ENCODE data around the gene ORMDL2. TPM values are rescaled to one million over a fixed set of nuclear protein-coding genes. Genes with fewer than 3 reads are reported as not detected.

Gene ORMDL2
- total and polyA plus RNA-seq, 8 donors = 21.1 to 80.8 (median 24.4) TPM

- Histone ChIP-seq H3K27ac (no peak overlapping the region), H3K4me1 (peaks cover 5 to 36% of the 10 kb centered on the region in 2 donors), H3K36me3 (peaks cover 0 to 13% of the 10 kb centered on the region in 2 donors), H3K9me3 (no peaks in the 10 kb centered on the region), H3K27me3 (no peaks in the 10 kb centered on the region), H3K4me3 (no peak overlapping the region)
- TF ChIP-seq CTCF (IDR thresholded peaks at IDR 0.05) = no peak
- ATAC-seq = no peak
- intact Hi-C loops (cut with DNase I) = no loop called here
- DNase-seq = no peak
Observed at GRCh38 chr12:55843431-55843830, 25.6 kb downstream of the ORMDL2 start.

GRCh38 chr12:55844961-55845360 lies 27.1 kb downstream of the ORMDL2 start:
- TF ChIP-seq CTCF (IDR thresholded peaks at IDR 0.05) = no peak
- peak overlapping the region; percentile 45 to 65 for H3K27ac ChIP-seq
- no peaks in the 10 kb centered on the region for H3K27me3 ChIP-seq
- H3K4me1 ChIP-seq = peaks cover 11 to 45% of the 10 kb centered on the region in 2 donors
- H3K9me3 ChIP-seq = no peaks in the 10 kb centered on the region
- no peak overlapping the region for H3K4me3 ChIP-seq
- no peaks in the 10 kb centered on the region for H3K36me3 ChIP-seq
- ATAC-seq = no peak
- intact Hi-C loops (cut with DNase I) = no loop called here
- DNase-seq = no peak

- intact Hi-C loops (cut with DNase I) = no loop called here
- peak overlapping the region; percentile 45 to 65 for H3K27ac ChIP-seq
Observed at GRCh38 chr12:55845361-55845760, 27.5 kb downstream of the ORMDL2 start.

GRCh38 chr12:55845785-55846496 lies 28.1 kb downstream of the ORMDL2 start:
- DNase-seq (no peak), ATAC-seq (no peak)
- Histone ChIP-seq H3K9me3 (no peaks in the 10 kb centered on the region), H3K27me3 (no peaks in the 10 kb centered on the region), H3K36me3 (no peaks in the 10 kb centered on the region), H3K27ac (peak overlapping the region; percentile 90 to 96), H3K4me1 (peaks cover 19 to 50% of the 10 kb centered on the region in 2 donors), H3K4me3 (no peak overlapping the region)
- TF ChIP-seq CTCF (IDR thresholded peaks at IDR 0.05) = no peak
- intact Hi-C loops (cut with DNase I) = no loop called here

More at GRCh38 chr12:55845361-55845760, 27.5 kb downstream of the ORMDL2 start:
- TF ChIP-seq CTCF (IDR thresholded peaks at IDR 0.05) = no peak
- Histone ChIP-seq H3K27me3 (no peaks in the 10 kb centered on the region), H3K36me3 (no peaks in the 10 kb centered on the region), H3K4me1 (peaks cover 14 to 49% of the 10 kb centered on the region in 2 donors), H3K9me3 (no peaks in the 10 kb centered on the region), H3K4me3 (no peak overlapping the region)
- ATAC-seq = no peak
- DNase-seq = no peak

- no peak overlapping the region for H3K4me3 ChIP-seq
- intact Hi-C loops (cut with DNase I) = no loop called here
- no peak for TF ChIP-seq CTCF (IDR thresholded peaks at IDR 0.05)
- H3K36me3 ChIP-seq = no peaks in the 10 kb centered on the region
- H3K27me3 ChIP-seq = no peaks in the 10 kb centered on the region
- DNase-seq (peak in 1 of 4 donors; percentile 68), ATAC-seq (peak; percentile 45)
- H3K9me3 ChIP-seq = no peaks in the 10 kb centered on the region
- peaks cover 19 to 42% of the 10 kb centered on the region in 2 donors for H3K4me1 ChIP-seq
- H3K27ac ChIP-seq = peak overlapping the region; percentile 90 to 96
Observed at GRCh38 chr12:55847033-55847432, 29.2 kb downstream of the ORMDL2 start.

Data from left lung (tissue), 10 donors.